ENCODE measurements around the gene SCGB1D2.

SCGB1D2 gene

DNA sequence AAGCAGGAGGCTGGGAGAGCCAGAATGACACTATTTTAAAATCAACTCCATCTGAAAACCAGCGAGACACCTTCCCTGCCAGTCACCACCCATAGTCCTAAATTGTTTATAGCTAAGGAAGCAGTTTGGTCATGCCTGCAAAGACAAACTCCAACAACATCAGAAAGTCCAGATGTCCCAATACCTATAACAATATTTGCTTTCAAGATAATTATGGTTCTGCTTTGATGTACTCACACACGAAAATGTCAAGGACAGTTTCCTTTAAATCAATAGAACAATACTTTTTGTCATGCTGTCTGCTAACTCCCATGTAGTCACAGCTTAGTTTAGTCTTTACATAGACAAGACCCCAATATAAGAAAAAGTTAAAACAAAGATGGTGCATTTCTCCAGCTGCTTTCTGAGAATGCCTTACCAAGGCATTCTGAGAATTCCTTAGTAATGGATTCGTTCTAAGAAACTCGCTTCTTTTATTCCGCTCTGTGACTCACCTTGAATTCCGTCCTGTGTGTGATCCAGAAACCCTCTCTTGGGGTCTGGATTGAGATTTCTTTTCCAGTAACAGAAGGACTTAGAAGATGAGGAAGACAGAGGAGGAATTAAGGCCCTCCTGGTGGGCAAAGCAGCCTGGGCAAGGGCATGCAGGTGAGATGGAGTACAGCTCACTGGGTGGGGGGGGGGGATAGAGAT, 18.4 kb downstream of the SCGB1D2 start:
- DNase-seq (ENCODE audit: low read depth, low spot score), result no peak

- DNase-seq (ENCODE audit: low read depth, low spot score), result no peak
Measured at GRCh38 chr11:62264004-62264403, 22.0 kb downstream of the SCGB1D2 start.

GRCh38 chr11:62266558-62266957, 24.5 kb downstream of the SCGB1D2 start:
- no peak for DNase-seq (ENCODE audit: low read depth, low spot score)

DNA sequence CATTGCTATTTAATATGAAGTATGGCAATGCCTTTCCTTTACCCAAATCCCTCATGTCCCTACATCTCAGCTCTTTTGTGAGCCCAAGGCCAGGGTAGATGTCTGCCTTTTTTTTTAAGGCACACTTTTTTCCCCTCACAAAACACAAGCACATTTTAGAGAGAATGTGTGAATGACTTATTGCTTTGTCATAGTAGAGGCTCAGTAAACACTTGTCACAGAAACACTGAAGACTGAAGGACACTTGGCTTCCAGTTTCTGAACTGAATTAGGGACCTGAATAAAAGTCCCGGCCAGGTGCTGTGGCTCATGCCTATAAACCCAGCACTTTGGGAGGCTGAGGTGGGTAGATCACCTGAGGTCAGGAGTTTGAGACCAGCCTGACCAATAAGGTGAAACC, 25.0 kb downstream of the SCGB1D2 start:
- no peak for DNase-seq (ENCODE audit: low read depth, low spot score)

- DNase-seq (ENCODE audit: low read depth, low spot score), result no peak
Measured at GRCh38 chr11:62267576-62267975, 25.5 kb downstream of the SCGB1D2 start.

GRCh38 chr11:62269654-62270278, 27.7 kb downstream of the SCGB1D2 start, which contains the start of gene SCGB2A2:
TSS of gene SCGB2A2 (plus strand) at chr11:62270158. CDS start at chr11:62270217, 59 bp downstream.
- no peak for DNase-seq (ENCODE audit: low read depth, low spot score)

- no peak for DNase-seq (ENCODE audit: low read depth, low spot score)
Measured at GRCh38 chr11:62273284-62273683, 31.2 kb downstream of the SCGB1D2 start.

- DNase-seq (ENCODE audit: low read depth, low spot score), result no peak
Measured at GRCh38 chr11:62273789-62274275, 31.8 kb downstream of the SCGB1D2 start.

DNA sequence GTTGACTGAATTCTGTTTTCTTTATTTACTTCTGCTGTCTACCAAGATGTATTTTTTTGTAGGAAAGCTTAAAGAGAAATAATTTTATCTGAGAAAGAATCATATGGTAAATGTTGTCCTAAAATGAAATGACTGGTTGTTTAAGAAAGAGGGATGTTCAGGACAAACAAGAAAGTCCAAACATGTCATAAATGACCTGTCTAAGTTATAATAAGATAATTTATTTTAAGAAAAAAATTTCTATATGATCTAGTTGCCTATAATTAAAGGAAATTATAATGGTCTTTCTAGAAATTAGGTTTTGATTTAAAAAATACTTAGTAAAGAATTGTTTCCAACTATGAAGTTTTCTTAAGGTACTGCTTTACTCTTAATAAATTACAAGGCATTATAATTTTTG, 38.4 kb downstream of the SCGB1D2 start:
- no peak for DNase-seq (ENCODE audit: low read depth, low spot score)

Measured in iPS DF 19.7 (cell line).